T47D (cell line): ENCODE results near the gene KCNN3.
A peak's percentile ranks its signal among the peaks of the same experiment; 100 is the strongest.

ENCODE experiments used
- DNase-seq, 2 experiments: peaks; one replicate each; pipeline versions ENCODE4 v3.0.0 to v3.0.0-alpha.2; 2011 to 2012; ENCODE audit warnings: low read depth in 1 of 2, low spot score in 1 of 2
- JUND ChIP-seq: IDR thresholded peaks from 2 replicates; pipeline ENCODE4 v1.6.1; 2012; ENCODE audit warnings: low read depth
- in situ Hi-C: cut with HindIII; loops from 2 replicates; pipeline ENCODE4 v1.10.0; 2016; ENCODE audit warnings: low sequenced_read_pairs, low pct_unique_long_range_greater_than_20kb

The KCNN3 gene

GRCh38 chr1:154714052-154714623 is 155.9 kb downstream of the KCNN3 start:
- TF ChIP-seq JUND, result no peak
- in situ Hi-C loops, result no loop called here
- peak in 1 of 2 experiments; percentile 39 for DNase-seq

- TF ChIP-seq JUND, result no peak
- in situ Hi-C loops, result no loop called here
- no peak for DNase-seq
Observed at GRCh38 chr1:154713005-154713404, 157.1 kb downstream of the KCNN3 start.

- in situ Hi-C loops, result no loop called here
- DNase-seq, result peak in 1 of 2 experiments; percentile 42
- TF ChIP-seq JUND, result no peak
Observed at GRCh38 chr1:154712166-154712810, 157.8 kb downstream of the KCNN3 start.

GRCh38 chr1:154711416-154711815 is 158.7 kb downstream of the KCNN3 start:
- TF ChIP-seq JUND, result no peak
- peak in 1 of 2 experiments; percentile 50 for DNase-seq
- in situ Hi-C loops, result no loop called here

- in situ Hi-C loops, result no loop called here
- TF ChIP-seq JUND, result no peak
- no peak for DNase-seq
Observed at GRCh38 chr1:154710106-154710505, 160.0 kb downstream of the KCNN3 start.

GRCh38 chr1:154707901-154708463 is 162.1 kb downstream of the KCNN3 start:
- no peak for DNase-seq
- in situ Hi-C loops, result no loop called here
- no peak for TF ChIP-seq JUND

- in situ Hi-C loops, result no loop called here
- TF ChIP-seq JUND, result no peak
- DNase-seq, result no peak
Observed at GRCh38 chr1:154706851-154707250, 163.2 kb downstream of the KCNN3 start.

- TF ChIP-seq JUND, result no peak
- in situ Hi-C loops, result no loop called here
- DNase-seq, result no peak
Observed at GRCh38 chr1:154705544-154705943, 164.5 kb downstream of the KCNN3 start.

- in situ Hi-C loops, result no loop called here
- peak in 1 of 2 experiments; percentile 51 for DNase-seq
- TF ChIP-seq JUND, result no peak
Observed at GRCh38 chr1:154703170-154703569, 166.9 kb downstream of the KCNN3 start.

GRCh38 chr1:154698320-154699096 is 171.6 kb downstream of the KCNN3 start:
- in situ Hi-C loops, result no loop called here
- TF ChIP-seq JUND, result no peak
- DNase-seq, result no peak

- TF ChIP-seq JUND, result no peak
- DNase-seq, result no peak
- in situ Hi-C loops, result no loop called here
Observed at GRCh38 chr1:154697710-154698109, 172.4 kb downstream of the KCNN3 start.

- in situ Hi-C loops, result no loop called here
- TF ChIP-seq JUND, result no peak
- DNase-seq, result peak in 1 of 2 experiments; percentile 15
Observed at GRCh38 chr1:154696456-154696855, 173.6 kb downstream of the KCNN3 start.

- in situ Hi-C loops, result no loop called here
- peak in 1 of 2 experiments; percentile 18 for DNase-seq
- TF ChIP-seq JUND, result no peak
Observed at GRCh38 chr1:154695985-154696384, 174.1 kb downstream of the KCNN3 start.
